Left ventricle myocardium inferior (tissue), 1 donor: ENCODE data around the gene TRIO. TPM values are rescaled to one million over a fixed set of nuclear protein-coding genes. Genes with fewer than 3 reads are reported as not detected.

Experiments
- DNase-seq: peaks from one replicate; pipeline ENCODE4 v3.0.0-alpha.2; 2020
- H3K27ac ChIP-seq: fragments of 200-600 bp; replicated peaks from 2 replicates; pipeline ENCODE4 v1.8.0; 2021
- H3K27me3 ChIP-seq: fragments of 200-600 bp; 2 replicates; pipeline ENCODE4 v1.8.0; 2021; ENCODE audit warnings: low read depth
- H3K36me3 ChIP-seq: fragments of 200-600 bp; 2 replicates; pipeline ENCODE4 v1.8.0; 2021
- H3K4me1 ChIP-seq: fragments of 200-600 bp; 2 replicates; pipeline ENCODE4 v1.8.0; 2021
- H3K4me3 ChIP-seq: fragments of 200-600 bp; 2 replicates; pipeline ENCODE4 v1.8.0; 2021; ENCODE audit warnings: mild to moderate bottlenecking, moderate library complexity
- H3K9me3 ChIP-seq: fragments of 200-600 bp; replicated peaks from 2 replicates; pipeline ENCODE4 v1.8.0; 2021
- CTCF ChIP-seq: fragments of 200-600 bp; IDR thresholded peaks from 2 replicates; pipeline ENCODE4 v1.8.0; 2021; ENCODE audit warnings: antibody characterized with exemption, mild to moderate bottlenecking, borderline replicate concordance
- intact Hi-C: fragments of 100-400 bp; cut with micrococcal nuclease; formaldehyde crosslinking; loops from one replicate; pipeline ENCODE4 v1.11.0; 2022
- total RNA-seq: library from RNA; stranded (reverse); fragmentation: NEBNext Ultra II Directional; extraction: Animal tissue kit (Norgen Biotek cat#: 25700); gene quantifications from one replicate; pipeline ENCODE4 v1.2.1, GENCODE V29; 2021
- donor health status: DM: no; HTN: yes; CAD: no; lungs with severe emphysema.

TRIO gene
- total RNA-seq, 1 donor from 2014 or later, result 52.8 TPM

DNA sequence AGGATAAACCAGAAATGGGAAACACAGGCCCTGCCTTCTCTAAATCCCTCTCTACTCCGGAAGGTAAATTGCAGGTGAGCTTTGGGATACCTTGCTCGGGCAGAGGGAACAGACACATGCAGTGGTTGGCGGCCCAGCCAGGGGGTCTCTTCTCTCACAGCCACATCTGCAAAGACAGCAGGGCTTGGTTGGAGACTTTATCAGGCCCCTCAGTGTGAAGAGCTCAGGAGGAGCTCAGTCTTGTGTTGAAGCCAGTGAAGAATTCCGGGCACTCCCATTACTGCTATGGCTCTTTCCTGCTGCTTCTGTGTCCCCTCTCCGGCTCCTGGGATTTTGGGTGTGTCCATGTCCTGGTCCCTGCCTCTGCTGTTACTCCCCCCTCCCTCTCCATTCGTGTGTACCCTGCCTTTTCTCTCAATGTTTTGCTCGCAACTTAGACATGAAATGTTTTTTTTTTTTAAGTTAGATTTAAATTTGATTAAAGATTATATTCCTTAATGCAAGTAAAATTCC is 99.8 kb downstream of the TRIO start:
- Histone ChIP-seq H3K4me3 (no peak overlapping the region), H3K27ac (peak overlapping the region; percentile 50), H3K4me1 (peaks cover 94% of the 10 kb centered on the region), H3K9me3 (no peaks in the 10 kb centered on the region), H3K27me3 (no peaks in the 10 kb centered on the region), H3K36me3 (no peaks in the 10 kb centered on the region)
- no peak for TF ChIP-seq CTCF
- DNase-seq, result no peak
- intact Hi-C loops, result no loop called here

GRCh38 chr5:14243766-14244165 is 100.6 kb downstream of the TRIO start:
- Histone ChIP-seq H3K4me1 (peaks cover 93% of the 10 kb centered on the region), H3K27ac (no peak overlapping the region), H3K27me3 (no peaks in the 10 kb centered on the region), H3K36me3 (no peaks in the 10 kb centered on the region), H3K4me3 (no peak overlapping the region), H3K9me3 (no peaks in the 10 kb centered on the region)
- no peak for DNase-seq
- intact Hi-C loops, result no loop called here
- no peak for TF ChIP-seq CTCF

GRCh38 chr5:14244721-14245120 is 101.6 kb downstream of the TRIO start:
- intact Hi-C loops, result no loop called here
- Histone ChIP-seq H3K27me3 (no peaks in the 10 kb centered on the region), H3K36me3 (no peaks in the 10 kb centered on the region), H3K4me3 (no peak overlapping the region), H3K27ac (no peak overlapping the region), H3K4me1 (peaks cover 95% of the 10 kb centered on the region), H3K9me3 (no peaks in the 10 kb centered on the region)
- DNase-seq, result no peak
- TF ChIP-seq CTCF, result no peak

- Histone ChIP-seq H3K9me3 (no peaks in the 10 kb centered on the region), H3K4me3 (no peak overlapping the region), H3K27me3 (no peaks in the 10 kb centered on the region), H3K4me1 (peaks cover 95% of the 10 kb centered on the region), H3K27ac (peak overlapping the region; percentile 29), H3K36me3 (no peaks in the 10 kb centered on the region)
- no peak for DNase-seq
- TF ChIP-seq CTCF, result no peak
- intact Hi-C loops, result no loop called here
Measured at GRCh38 chr5:14245132-14245925, 102.2 kb downstream of the TRIO start.

GRCh38 chr5:14246350-14247053 is 103.4 kb downstream of the TRIO start:
- Histone ChIP-seq H3K27ac (peak overlapping the region; percentile 29), H3K4me1 (peaks cover 95% of the 10 kb centered on the region)
- intact Hi-C loops, result no loop called here

More at GRCh38 chr5:14246350-14247053, 103.4 kb downstream of the TRIO start:
- no peak for TF ChIP-seq CTCF
- H3K36me3 ChIP-seq, result no peaks in the 10 kb centered on the region
- H3K4me3 ChIP-seq, result no peak overlapping the region
- no peak for DNase-seq
- no peaks in the 10 kb centered on the region for H3K9me3 ChIP-seq
- no peaks in the 10 kb centered on the region for H3K27me3 ChIP-seq
